ENCODE results near the gene MT1M. TPM values are rescaled to one million over a fixed set of nuclear protein-coding genes. Genes with fewer than 3 reads are reported as not detected.
A peak's percentile ranks its signal among the peaks of the same experiment; 100 is the strongest.

The MT1M gene
- total RNA-seq, 1 donor, result not detected

DNA sequence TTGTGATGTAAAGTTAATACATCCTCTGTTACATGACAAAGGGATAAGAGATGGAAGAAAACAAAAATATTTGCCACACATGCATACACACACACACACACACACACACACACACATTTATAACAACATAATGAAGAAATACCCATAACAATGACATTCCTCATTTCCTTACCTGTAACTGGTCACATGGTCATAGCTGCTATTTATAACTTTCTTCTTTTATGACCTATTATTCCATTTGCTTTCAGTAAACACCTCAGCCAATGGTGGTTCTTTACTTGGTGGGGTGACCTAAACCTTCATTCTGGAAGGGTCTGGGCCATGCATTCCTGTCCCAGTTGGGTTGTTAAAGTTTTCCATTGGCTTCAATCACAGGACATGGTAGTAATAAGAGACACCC is 18.8 kb upstream of the MT1M start:
- DNase-seq (ENCODE audit: low read depth), result no peak

DNA sequence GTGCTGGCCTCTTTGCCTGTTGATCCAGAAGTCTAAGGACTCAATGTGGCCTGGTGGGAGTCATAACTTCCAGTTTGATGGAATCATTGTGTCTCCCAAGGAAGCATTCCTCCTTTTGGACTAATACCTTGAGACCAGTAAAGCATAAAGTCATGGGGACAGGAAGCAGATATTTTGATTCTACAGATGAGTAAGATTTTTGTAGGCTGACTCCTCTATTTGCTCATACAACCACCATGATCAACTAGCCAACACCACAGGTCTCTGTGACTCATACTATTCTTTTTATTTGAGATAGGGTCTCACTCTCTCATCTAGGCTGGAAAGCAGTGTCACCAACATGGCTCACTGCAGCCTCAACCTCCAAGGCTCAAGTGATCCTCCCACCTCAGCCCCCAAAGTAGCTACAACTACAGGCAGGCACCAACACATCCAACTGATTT is 17.9 kb upstream of the MT1M start:
- peak; percentile 42 for DNase-seq (ENCODE audit: low read depth)
- H3K4me3 ChIP-seq (ENCODE audit: low read depth, low read length), result no peak overlapping the region
- TF ChIP-seq, protein P1, sequence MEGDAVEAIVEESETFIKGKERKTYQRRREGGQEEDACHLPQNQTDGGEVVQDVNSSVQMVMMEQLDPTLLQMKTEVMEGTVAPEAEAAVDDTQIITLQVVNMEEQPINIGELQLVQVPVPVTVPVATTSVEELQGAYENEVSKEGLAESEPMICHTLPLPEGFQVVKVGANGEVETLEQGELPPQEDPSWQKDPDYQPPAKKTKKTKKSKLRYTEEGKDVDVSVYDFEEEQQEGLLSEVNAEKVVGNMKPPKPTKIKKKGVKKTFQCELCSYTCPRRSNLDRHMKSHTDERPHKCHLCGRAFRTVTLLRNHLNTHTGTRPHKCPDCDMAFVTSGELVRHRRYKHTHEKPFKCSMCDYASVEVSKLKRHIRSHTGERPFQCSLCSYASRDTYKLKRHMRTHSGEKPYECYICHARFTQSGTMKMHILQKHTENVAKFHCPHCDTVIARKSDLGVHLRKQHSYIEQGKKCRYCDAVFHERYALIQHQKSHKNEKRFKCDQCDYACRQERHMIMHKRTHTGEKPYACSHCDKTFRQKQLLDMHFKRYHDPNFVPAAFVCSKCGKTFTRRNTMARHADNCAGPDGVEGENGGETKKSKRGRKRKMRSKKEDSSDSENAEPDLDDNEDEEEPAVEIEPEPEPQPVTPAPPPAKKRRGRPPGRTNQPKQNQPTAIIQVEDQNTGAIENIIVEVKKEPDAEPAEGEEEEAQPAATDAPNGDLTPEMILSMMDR (IDR thresholded peaks at IDR 0.05; ENCODE audit: insufficient read depth, low read depth, low read length), result no peak

More for the DNA sequence above, 18.8 kb upstream of the MT1M start:
- TF ChIP-seq, protein P1 (IDR thresholded peaks at IDR 0.05; ENCODE audit: insufficient read depth, low read depth, low read length), result no peak
- H3K4me3 ChIP-seq (ENCODE audit: low read depth, low read length), result no peak overlapping the region

DNA sequence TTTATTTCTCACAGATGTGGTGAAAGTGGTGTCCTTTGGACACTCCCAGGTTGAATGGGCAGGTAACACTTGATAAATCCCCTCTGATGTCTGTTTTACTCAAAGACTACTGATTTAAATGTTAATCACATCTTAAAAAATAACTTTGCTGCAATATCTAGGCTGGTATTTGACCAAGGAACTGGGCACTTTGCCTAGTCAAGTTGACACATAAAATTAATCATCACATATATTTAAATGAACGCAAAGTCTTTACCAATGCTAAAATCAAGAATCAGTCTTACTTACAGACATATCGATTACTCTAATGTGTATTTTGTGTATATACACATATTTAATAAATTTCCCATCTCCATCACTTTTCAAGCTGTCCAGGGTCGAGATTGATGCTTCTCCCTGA is 17.1 kb upstream of the MT1M start:
- DNase-seq (ENCODE audit: low read depth), result no peak
- no peak overlapping the region for H3K4me3 ChIP-seq (ENCODE audit: low read depth, low read length)
- TF ChIP-seq, protein P1 (IDR thresholded peaks at IDR 0.05; ENCODE audit: insufficient read depth, low read depth, low read length), result no peak

DNA sequence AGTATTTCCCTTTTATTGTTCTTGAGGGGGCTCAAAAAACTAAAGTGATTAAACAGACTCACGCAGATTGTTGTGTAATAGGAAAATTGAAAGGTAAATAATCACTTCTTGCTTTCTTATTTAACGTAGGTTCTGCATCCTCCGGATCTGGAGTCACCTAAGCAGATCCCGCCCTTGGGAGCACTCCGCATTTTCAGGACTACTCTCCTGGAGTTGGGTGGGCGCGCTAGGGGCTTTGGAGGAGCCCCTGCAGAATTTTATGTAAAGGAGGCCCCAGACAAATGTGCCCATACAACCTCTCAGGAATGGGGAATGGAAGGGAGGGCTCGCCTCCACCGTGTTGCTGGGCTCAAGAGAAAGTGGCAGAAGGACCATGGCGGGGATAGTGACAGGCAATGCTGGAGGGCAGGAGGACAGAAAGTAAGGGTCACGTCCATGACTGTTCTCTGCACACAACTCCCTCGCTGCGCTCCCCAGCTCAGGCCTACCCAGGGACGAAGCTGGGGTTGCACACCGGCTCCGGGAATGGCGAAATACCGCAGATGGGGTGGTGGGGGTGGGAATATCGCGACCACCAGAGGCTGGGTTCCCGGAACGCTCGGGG is 15.7 kb upstream of the MT1M start:
- TF ChIP-seq, protein P1 (IDR thresholded peaks at IDR 0.05; ENCODE audit: insufficient read depth, low read depth, low read length), result no peak
- peak overlapping the region; percentile 45 for H3K4me3 ChIP-seq (ENCODE audit: low read depth, low read length)
- no peak for DNase-seq (ENCODE audit: low read depth)

DNA sequence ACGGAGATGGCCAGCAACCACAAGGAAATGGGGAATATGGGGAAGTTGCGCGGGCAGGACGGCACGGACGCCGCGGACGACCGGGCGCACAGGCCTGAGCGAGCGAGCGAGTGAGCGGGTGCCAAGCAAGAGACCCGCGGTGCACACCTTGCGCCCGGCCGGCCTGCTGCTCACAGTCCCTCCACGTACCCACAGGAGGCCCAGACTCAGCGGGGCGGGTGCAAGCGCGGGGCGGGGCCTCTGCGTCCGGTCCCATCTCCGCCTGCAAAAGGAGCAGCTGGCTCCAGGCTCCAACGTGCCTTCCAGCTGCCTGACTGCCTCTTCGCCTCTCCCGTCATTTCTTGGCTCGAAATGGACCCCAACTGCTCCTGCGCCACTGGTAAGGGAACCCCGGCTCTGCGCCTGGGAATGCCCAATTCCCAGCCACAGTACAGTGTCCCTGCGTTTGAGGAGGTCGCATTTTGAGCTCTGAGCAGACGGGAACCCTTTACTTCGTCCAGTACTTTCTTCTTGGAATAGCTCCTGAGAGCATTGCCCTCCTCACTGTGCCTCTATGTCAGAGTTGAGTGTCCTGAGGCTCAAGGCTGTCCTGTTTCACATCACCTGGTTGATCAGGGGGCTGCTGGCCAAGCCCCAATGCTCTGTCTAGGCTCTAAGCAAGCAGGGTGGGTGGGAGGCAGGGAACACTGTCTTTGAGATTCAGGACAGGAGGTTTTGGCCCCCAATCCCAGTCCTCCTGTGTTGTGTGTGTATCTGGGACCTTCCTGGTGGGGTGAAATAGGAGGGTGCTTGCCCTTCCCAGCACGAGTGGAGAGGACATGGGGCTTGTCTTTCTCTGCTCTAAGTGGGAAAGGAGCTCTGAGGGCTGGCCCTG is 15.0 kb upstream of the MT1M start:
- H3K4me3 ChIP-seq (ENCODE audit: low read depth, low read length), result peak overlapping the region; percentile 45
- peak; percentile 75 for DNase-seq (ENCODE audit: low read depth)
- TF ChIP-seq, protein P1 (IDR thresholded peaks at IDR 0.05; ENCODE audit: insufficient read depth, low read depth, low read length), result no peak

DNA sequence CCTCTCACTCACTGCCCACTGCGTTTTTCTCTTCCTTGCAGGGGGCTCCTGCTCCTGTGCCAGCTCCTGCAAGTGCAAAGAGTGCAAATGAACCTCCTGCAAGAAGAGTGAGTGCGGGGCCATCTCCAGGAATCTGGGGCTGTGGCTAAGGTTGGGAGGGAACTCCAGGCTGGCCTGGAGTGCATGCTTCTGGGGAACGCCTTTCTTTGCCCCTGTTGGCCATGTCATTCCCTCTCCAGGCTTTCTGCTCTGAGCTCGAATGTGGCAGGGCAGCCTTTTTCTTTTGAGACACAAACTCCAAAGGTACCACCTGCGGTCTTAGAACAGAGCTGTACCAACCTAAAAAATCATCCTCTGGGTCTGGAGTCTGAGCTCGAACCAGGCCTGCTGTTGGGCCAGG is 14.3 kb upstream of the MT1M start:
- no peak for DNase-seq (ENCODE audit: low read depth)
- TF ChIP-seq, protein P1 (IDR thresholded peaks at IDR 0.05; ENCODE audit: insufficient read depth, low read depth, low read length), result no peak
- no peak overlapping the region for H3K4me3 ChIP-seq (ENCODE audit: low read depth, low read length)

Data from fibroblast of villous mesenchyme (primary cell).